KMS-11 (cell line): Measurements from ENCODE around the gene MEMO1.

Experiments
- H2AFZ ChIP-seq: fragments of 200-600 bp; sonication (generic); 2 replicates; pipeline ENCODE4 v1.6.1; 2016; ENCODE audit warnings: antibody characterized with exemption, mixed run types, low read depth
- H3K27ac ChIP-seq: fragments of 200-600 bp; sonication (generic); 2 replicates; pipeline ENCODE4 v1.6.1; 2016; ENCODE audit warnings: mild to moderate bottlenecking, mixed run types
- H3K27me3 ChIP-seq: fragments of 200-600 bp; sonication (generic); 2 replicates; pipeline ENCODE4 v1.6.1; 2017; ENCODE audit warnings: mild to moderate bottlenecking, low read depth, mixed run types, moderate library complexity; ENCODE audit not compliant: insufficient read depth
- H3K36me3 ChIP-seq: fragments of 200-600 bp; sonication (generic); 2 replicates; pipeline ENCODE4 v1.6.1; 2017; ENCODE audit warnings: mild to moderate bottlenecking, mixed run types; ENCODE audit not compliant: insufficient read depth
- H3K4me1 ChIP-seq: fragments of 200-600 bp; sonication (generic); 2 replicates; pipeline ENCODE4 v1.6.1; 2016; ENCODE audit warnings: mild to moderate bottlenecking, low read depth, mixed run types; ENCODE audit not compliant: poor library complexity, severe bottlenecking
- H3K4me2 ChIP-seq: fragments of 200-600 bp; sonication (generic); 2 replicates; pipeline ENCODE4 v1.7.0; 2016; ENCODE audit warnings: mild to moderate bottlenecking, mixed run types
- H3K4me3 ChIP-seq: fragments of 200-600 bp; sonication (generic); IDR thresholded peaks from 2 replicates; pipeline ENCODE4 v1.6.1; 2017; ENCODE audit warnings: low read depth, low read length, mixed read lengths; ENCODE audit not compliant: insufficient read depth
- H3K79me2 ChIP-seq: fragments of 200-600 bp; sonication (generic); 2 replicates; pipeline ENCODE4 v1.6.1; 2016; ENCODE audit warnings: low read depth, mixed run types; ENCODE audit not compliant: insufficient read depth
- H3K9ac ChIP-seq: fragments of 200-600 bp; sonication (generic); 2 replicates; pipeline ENCODE4 v1.6.1; 2016; ENCODE audit warnings: mild to moderate bottlenecking, mixed run types
- H4K20me1 ChIP-seq: fragments of 200-600 bp; sonication (generic); 2 replicates; pipeline ENCODE4 v1.6.1; 2016; ENCODE audit warnings: mild to moderate bottlenecking, mixed run types; ENCODE audit not compliant: insufficient read depth
- TF ChIP-seq, protein P1 (sequence below): fragments of 200-600 bp; sonication (generic); conservative IDR thresholded peaks from 2 replicates; pipeline ENCODE4 v1.6.1; 2017; ENCODE audit warnings: low read depth, mild to moderate bottlenecking, antibody characterized with exemption, low read length, moderate library complexity, mixed read lengths

MEMO1 gene

GRCh38 chr2:31979018-31979417 is 31.8 kb downstream of the MEMO1 start:
- Histone ChIP-seq H3K27me3 (no peaks in the 10 kb centered on the region), H3K9ac (no peak overlapping the region), H3K36me3 (no peaks in the 10 kb centered on the region), H3K27ac (no peak overlapping the region), H3K4me1 (peaks cover 46% of the 10 kb centered on the region), H3K4me3 (no peak overlapping the region), H2AFZ (no peak overlapping the region), H4K20me1 (peaks cover 16% of the 10 kb centered on the region), H3K4me2 (no peak overlapping the region), H3K79me2 (peaks cover 97% of the 10 kb centered on the region)
- TF ChIP-seq, protein P1, sequence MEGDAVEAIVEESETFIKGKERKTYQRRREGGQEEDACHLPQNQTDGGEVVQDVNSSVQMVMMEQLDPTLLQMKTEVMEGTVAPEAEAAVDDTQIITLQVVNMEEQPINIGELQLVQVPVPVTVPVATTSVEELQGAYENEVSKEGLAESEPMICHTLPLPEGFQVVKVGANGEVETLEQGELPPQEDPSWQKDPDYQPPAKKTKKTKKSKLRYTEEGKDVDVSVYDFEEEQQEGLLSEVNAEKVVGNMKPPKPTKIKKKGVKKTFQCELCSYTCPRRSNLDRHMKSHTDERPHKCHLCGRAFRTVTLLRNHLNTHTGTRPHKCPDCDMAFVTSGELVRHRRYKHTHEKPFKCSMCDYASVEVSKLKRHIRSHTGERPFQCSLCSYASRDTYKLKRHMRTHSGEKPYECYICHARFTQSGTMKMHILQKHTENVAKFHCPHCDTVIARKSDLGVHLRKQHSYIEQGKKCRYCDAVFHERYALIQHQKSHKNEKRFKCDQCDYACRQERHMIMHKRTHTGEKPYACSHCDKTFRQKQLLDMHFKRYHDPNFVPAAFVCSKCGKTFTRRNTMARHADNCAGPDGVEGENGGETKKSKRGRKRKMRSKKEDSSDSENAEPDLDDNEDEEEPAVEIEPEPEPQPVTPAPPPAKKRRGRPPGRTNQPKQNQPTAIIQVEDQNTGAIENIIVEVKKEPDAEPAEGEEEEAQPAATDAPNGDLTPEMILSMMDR = no peak

- no peaks in the 10 kb centered on the region for H3K27me3 ChIP-seq
- no peak overlapping the region for H3K4me2 ChIP-seq
- peaks cover 97% of the 10 kb centered on the region for H3K79me2 ChIP-seq
- peaks cover 16% of the 10 kb centered on the region for H4K20me1 ChIP-seq
- H3K9ac ChIP-seq = no peak overlapping the region
- no peak overlapping the region for H2AFZ ChIP-seq
- H3K4me3 ChIP-seq = no peak overlapping the region
- H3K36me3 ChIP-seq = no peaks in the 10 kb centered on the region
- TF ChIP-seq, protein P1 = no peak
- H3K27ac ChIP-seq = no peak overlapping the region
- peaks cover 52% of the 10 kb centered on the region for H3K4me1 ChIP-seq
Observed at GRCh38 chr2:31978436-31978835, 32.4 kb downstream of the MEMO1 start.

- Histone ChIP-seq H3K4me3 (no peak overlapping the region), H3K36me3 (no peaks in the 10 kb centered on the region), H4K20me1 (peaks cover 30% of the 10 kb centered on the region), H3K27ac (no peak overlapping the region), H3K9ac (no peak overlapping the region), H3K4me1 (peaks cover 67% of the 10 kb centered on the region), H3K27me3 (no peaks in the 10 kb centered on the region), H2AFZ (no peak overlapping the region), H3K4me2 (peak overlapping the region; percentile 30), H3K79me2 (peaks cover 90% of the 10 kb centered on the region)
- TF ChIP-seq, protein P1 = no peak
Observed at GRCh38 chr2:31973665-31974064, 37.1 kb downstream of the MEMO1 start.

- Histone ChIP-seq H4K20me1 (peaks cover 33% of the 10 kb centered on the region), H3K36me3 (no peaks in the 10 kb centered on the region), H3K4me1 (peaks cover 68% of the 10 kb centered on the region), H3K27ac (no peak overlapping the region), H3K9ac (no peak overlapping the region), H2AFZ (no peak overlapping the region), H3K4me3 (no peak overlapping the region), H3K27me3 (no peaks in the 10 kb centered on the region), H3K4me2 (no peak overlapping the region), H3K79me2 (peaks cover 87% of the 10 kb centered on the region)
- TF ChIP-seq, protein P1 = no peak
Observed at GRCh38 chr2:31972059-31972458, 38.7 kb downstream of the MEMO1 start.
